ENCODE measurements around the gene PLA2G2F. TPM values are rescaled to one million over a fixed set of nuclear protein-coding genes. Genes with fewer than 3 reads are reported as not detected.

The PLA2G2F gene
- total and polyA plus RNA-seq, 2 of the 8 experiments (the other 6 are each of a cell fraction or from before 2014, with no cell fraction given): not detected

DNA sequence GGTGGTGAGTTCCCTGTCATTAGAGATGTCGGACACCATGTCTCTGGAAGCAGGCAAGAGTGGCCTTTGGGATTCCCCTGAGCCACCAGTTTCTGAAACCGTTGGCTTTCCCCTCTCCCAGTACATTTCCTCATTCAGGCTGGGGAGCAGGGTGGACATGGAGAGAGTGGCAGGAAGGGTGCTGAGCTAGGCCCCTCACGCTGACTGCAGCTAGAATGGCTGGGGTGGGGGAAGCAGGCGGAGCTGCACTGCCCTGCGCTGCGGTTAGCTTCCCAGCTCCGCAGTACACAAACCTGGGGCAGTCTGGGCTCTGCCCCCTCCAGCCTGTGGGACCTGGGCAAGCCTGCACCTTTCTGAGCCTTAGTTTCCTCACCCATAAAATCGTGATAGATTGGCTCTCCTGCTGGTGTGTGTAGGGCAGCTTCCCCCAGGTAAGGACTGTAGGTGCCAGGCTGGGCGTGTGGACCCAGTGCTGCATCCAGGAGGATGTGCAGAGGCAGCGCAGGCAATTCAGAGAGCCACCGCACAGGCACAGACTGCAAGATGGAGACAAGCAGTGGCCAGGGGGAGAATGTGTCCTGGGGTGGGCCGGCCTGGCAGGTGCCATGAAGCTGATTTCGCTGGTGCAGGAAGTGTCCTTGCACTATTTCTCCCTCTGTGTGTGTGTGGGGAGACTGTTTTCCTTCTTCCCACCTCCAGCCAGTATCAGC lies 3.0 kb downstream of the PLA2G2F start:
- no peak overlapping the region for H2AK5ac ChIP-seq (ENCODE audit: low read depth, low read length)
- H4K20me1 ChIP-seq (replicated peaks in 1 of 2; ENCODE audit: control insufficient read depth in 1 of 2, insufficient read depth in 2 of 2, low read length in 2 of 2): no peaks in the 10 kb centered on the region
- no peak overlapping the region for H3K27ac ChIP-seq (ENCODE audit: low read depth, low read length)
- no peak overlapping the region for H3K23ac ChIP-seq (ENCODE audit: insufficient read length)
- CTCF ChIA-PET (ENCODE audit: partially characterized antibody): interaction anchor here (0.5 to 13.0 kb wide), 8 partner anchors 10 to 223 kb away, joined by 3 to 127 read pairs (median 4); partner anchors contain the start of gene PLA2G2E
- H4K5ac ChIP-seq (ENCODE audit: insufficient read length, low read depth, low read length): no peak overlapping the region
- H3K14ac ChIP-seq (ENCODE audit: insufficient read length): no peak overlapping the region
- H3K79me1 ChIP-seq (ENCODE audit: low read depth, low read length): no peaks in the 10 kb centered on the region
- H3K18ac ChIP-seq (ENCODE audit: extremely low read depth, low read length): no peak overlapping the region
- no peak overlapping the region for H3K4ac ChIP-seq (replicated peaks; ENCODE audit: insufficient read length, low read depth, low read length)
- POLR2A ChIA-PET (ENCODE audit: partially characterized antibody): no interaction called here
- H3K36me3 ChIP-seq (ENCODE audit: control insufficient read depth in 2 of 4, insufficient read depth in 4 of 4, low read length in 3 of 4): no peaks in the 10 kb centered on the region
- H2BK5ac ChIP-seq (ENCODE audit: low read depth, low read length): no peak overlapping the region
- DNase-seq (ENCODE audit: low read depth in 1 of 2, low spot score in 2 of 2): no peak
- no peaks in the 10 kb centered on the region; a peak in 1 of 7 replicates for H3K4me1 ChIP-seq (replicated peaks in 1 of 4; ENCODE audit: control insufficient read depth in 3 of 4, insufficient read depth in 4 of 4, low read length in 3 of 4)
- H2BK120ac ChIP-seq (replicated peaks; ENCODE audit: low read depth, low read length): no peak overlapping the region
- no peaks in the 10 kb centered on the region for H3K27me3 ChIP-seq (replicated peaks in 1 of 4; ENCODE audit: control insufficient read depth in 3 of 4, extremely low read depth in 1 of 4, insufficient read depth in 3 of 4, low read length in 3 of 4)
- H3K4me2 ChIP-seq (ENCODE audit: insufficient read depth in 1 of 2, low read depth in 2 of 2, low read length in 2 of 2): no peak overlapping the region
- H2BK12ac ChIP-seq (ENCODE audit: low read depth, low read length): no peak overlapping the region
- no peak overlapping the region for H2BK20ac ChIP-seq (ENCODE audit: low read length)
- H2AFZ ChIP-seq (ENCODE audit: low read length): no peak overlapping the region
- no peak overlapping the region for H3K4me3 ChIP-seq (ENCODE audit: extremely low read depth in 1 of 4, insufficient read depth in 2 of 4, low read depth in 3 of 4, low read length in 4 of 4)
- H3K23me2 ChIP-seq (ENCODE audit: low read depth, low read length): peaks cover 3% of the 10 kb centered on the region; the same call in 1 of the 2 replicates
- peak overlapping the region; percentile 58 for H4K8ac ChIP-seq (ENCODE audit: extremely low read depth, insufficient read depth, low read length)
- H3K79me2 ChIP-seq (ENCODE audit: control insufficient read depth in 1 of 2, insufficient read depth in 2 of 2, low read length in 2 of 2): no peaks in the 10 kb centered on the region
- no peak overlapping the region for H4K91ac ChIP-seq (replicated peaks; ENCODE audit: insufficient read length, low read length)
- H3K9me3 ChIP-seq (ENCODE audit: insufficient read depth in 2 of 2, low read depth in 1 of 2, low read length in 1 of 2): no peaks in the 10 kb centered on the region; a peak in 1 of 4 replicates
- FAIRE-seq: no peak
- H3K9ac ChIP-seq (replicated peaks in 1 of 4; ENCODE audit: extremely low read depth in 1 of 4, low read depth in 3 of 4, low read length in 3 of 4): no peak overlapping the region
- no peak overlapping the region for H3K56ac ChIP-seq (replicated peaks; ENCODE audit: insufficient read length, low read depth, low read length)
- no peak overlapping the region for H2BK15ac ChIP-seq (ENCODE audit: low read length)
- 85% methylated on average over 13 of the region's 13 CpGs; no CpG with 5 or more reads in 1 of the 2 experiments for WGBS, 2 experiments (ENCODE audit: extremely low coverage in 1 of 2, insufficient coverage in 1 of 2, insufficient read length in 1 of 2, insufficient replicate concordance in 2 of 2, low coverage in 1 of 2, low lambda C conversion rate in 2 of 2, missing lambda C conversion rate in 1 of 2)
- no peak for TF ChIP-seq SUZ12 (IDR thresholded peaks at IDR 0.05; ENCODE audit: low read length)
- TF ChIP-seq RFX5 (IDR thresholded peaks at IDR 0.05; ENCODE audit: borderline replicate concordance, low read depth, low read length): no peak
- no peak for TF ChIP-seq YY1 (IDR thresholded peaks at IDR 0.05; ENCODE audit: low read depth, low read length)
- TF ChIP-seq TCF12 (IDR thresholded peaks at IDR 0.05; ENCODE audit: low read depth, low read length): no peak
